Myocyte (in vitro differentiated cells): ENCODE results near the gene TADA3. TPM values are rescaled to one million over a fixed set of nuclear protein-coding genes. Genes with fewer than 3 reads are reported as not detected.
A peak's percentile ranks its signal among the peaks of the same experiment; 100 is the strongest.

ENCODE experiments used
- DNase-seq: peaks from one replicate; pipeline ENCODE4 v3.0.0-alpha.2; 2012; ENCODE audit warnings: low read depth
- total RNA-seq: library from RNA; depleted of rRNA; stranded (reverse); fragments of >200 nt; gene quantifications from 2 replicates; pipeline ENCODE4 v1.2.3, GENCODE V29; 2014

TADA3 gene
- total RNA-seq, 1 donor from 2014 or later, result 110 TPM

- peak; percentile 99 for DNase-seq
Measured at GRCh38 chr3:9731206-9732079, 60.8 kb downstream of the TADA3 start, which contains the start of gene BRPF1. TSS of gene BRPF1 (plus strand) at chr3:9731735. CDS start at chr3:9734141, 2,406 bp downstream.

GRCh38 chr3:9730657-9731205 lies 61.5 kb downstream of the TADA3 start:
- no peak for DNase-seq

Other genes starting within 250 kb of the TADA3 start
- gene LHFPL4, start 238.7 kb downstream of the TADA3 start, total RNA-seq, result not detected in 2 replicates
- 21.2 and 23.6 TPM in 2 replicates for gene MTMR14, start 143.0 kb downstream of the TADA3 start, total RNA-seq
- not detected in 2 replicates for gene CPNE9, start 88.6 kb downstream of the TADA3 start, total RNA-seq
- gene BRPF1, start 60.7 kb downstream of the TADA3 start, total RNA-seq, result 12.7 and 13.4 TPM in 2 replicates
- 18.6 and 31.1 TPM in 2 replicates for gene OGG1, start 42.5 kb downstream of the TADA3 start, total RNA-seq
- gene CAMK1, start 22.5 kb downstream of the TADA3 start, total RNA-seq, result 7.2 TPM in 2 replicates
- gene ARPC4, start 609 bp upstream of the TADA3 start, total RNA-seq, result 172 and 208 TPM in 2 replicates
- gene TTLL3, start 17.8 kb upstream of the TADA3 start, total RNA-seq, result 12.2 and 17.2 TPM in 2 replicates
- gene RPUSD3, start 51.5 kb upstream of the TADA3 start, total RNA-seq, result 34.9 and 43.4 TPM in 2 replicates
- gene CIDEC, start 87.8 kb upstream of the TADA3 start, total RNA-seq, result 0.26 TPM in 1 of 2 replicates, not detected in the other
- 41.4 and 50.5 TPM in 2 replicates for gene JAGN1, start 98.1 kb upstream of the TADA3 start, total RNA-seq
- 0.40 and 0.68 TPM in 2 replicates for gene IL17RE, start 110.4 kb upstream of the TADA3 start, total RNA-seq
- gene IL17RC, start 124.6 kb upstream of the TADA3 start, total RNA-seq, result 24.4 and 33.9 TPM in 2 replicates
- gene CRELD1, start 141.4 kb upstream of the TADA3 start, total RNA-seq, result 90.8 and 135 TPM in 2 replicates
- gene PRRT3, start 159.9 kb upstream of the TADA3 start, total RNA-seq, result 1.1 and 1.3 TPM in 2 replicates
- 66.2 and 96.0 TPM in 2 replicates for gene EMC3, start 194.4 kb upstream of the TADA3 start, total RNA-seq
- gene FANCD2, start 234.0 kb upstream of the TADA3 start, total RNA-seq, result 0.51 and 1.6 TPM in 2 replicates